NCI-H146 (cell line): ENCODE data around the gene LPP.

Experiments
- DNase-seq: peaks from one replicate; lab custom pipeline; 2025; lab: John Stamatoyannopoulos, UW

Gene LPP

GRCh38 chr3:188473591-188474288, 319.8 kb downstream of the LPP start:
- no peak for DNase-seq

DNA sequence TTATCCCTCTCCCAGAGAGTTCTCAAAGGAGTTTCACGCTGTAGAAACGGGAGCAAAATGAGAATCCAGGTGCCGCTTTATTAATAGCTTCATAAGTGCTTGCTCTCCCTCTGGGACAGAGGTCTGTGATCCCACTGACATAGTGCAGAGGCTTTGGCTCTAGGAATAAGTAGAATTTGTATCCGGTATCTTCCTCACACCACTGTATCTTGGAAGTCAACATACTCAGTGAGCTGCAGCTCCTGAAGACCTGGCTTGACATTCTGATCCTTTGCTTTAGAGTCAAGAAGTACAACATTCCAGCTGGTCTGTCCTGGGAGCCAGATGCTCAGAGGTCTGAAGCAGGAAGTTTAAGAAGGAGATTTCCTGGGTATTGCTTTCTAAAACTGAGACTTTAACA, 323.0 kb downstream of the LPP start:
- DNase-seq = no peak

DNA sequence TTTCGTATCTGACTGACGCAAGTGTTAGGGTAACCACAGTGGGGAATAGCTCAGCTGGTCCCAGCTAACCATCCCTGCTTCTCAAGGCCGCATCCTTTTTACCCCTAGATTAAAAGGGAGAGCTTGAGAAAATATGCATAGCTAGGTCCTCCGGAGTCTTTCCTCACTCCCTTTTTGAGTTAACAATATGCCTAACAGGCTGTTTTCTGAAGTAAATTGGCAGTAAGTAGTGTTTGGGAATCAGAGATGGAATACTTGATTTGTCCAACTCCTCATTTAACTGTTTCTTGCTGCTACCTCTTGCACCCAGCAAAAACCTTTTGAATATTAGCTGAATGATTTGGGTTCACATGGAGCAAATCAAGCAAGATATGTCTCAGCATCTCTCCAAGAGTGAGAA, 326.1 kb downstream of the LPP start:
- no peak for DNase-seq

DNA sequence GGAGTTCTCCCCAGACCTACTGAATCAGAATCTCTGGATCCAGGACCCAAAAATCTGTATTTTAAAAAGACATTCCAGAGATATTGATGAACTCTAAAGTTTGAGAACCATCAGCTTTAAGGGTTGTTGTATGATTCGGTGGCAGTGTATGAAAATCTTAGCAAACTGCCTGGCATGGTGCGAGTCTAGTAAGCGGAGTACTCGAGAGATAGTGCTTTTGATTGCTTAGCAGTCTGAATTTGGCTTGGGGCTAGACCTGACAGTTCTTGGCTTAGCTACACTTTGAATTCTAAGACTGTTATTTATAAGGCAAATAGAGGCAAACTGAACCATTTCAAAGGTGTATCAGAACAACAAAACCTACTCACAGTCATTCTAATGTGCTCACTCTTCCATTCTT, 329.0 kb downstream of the LPP start:
- DNase-seq = no peak

- DNase-seq = no peak
Observed at GRCh38 chr3:188486126-188486525, 332.2 kb downstream of the LPP start.

DNA sequence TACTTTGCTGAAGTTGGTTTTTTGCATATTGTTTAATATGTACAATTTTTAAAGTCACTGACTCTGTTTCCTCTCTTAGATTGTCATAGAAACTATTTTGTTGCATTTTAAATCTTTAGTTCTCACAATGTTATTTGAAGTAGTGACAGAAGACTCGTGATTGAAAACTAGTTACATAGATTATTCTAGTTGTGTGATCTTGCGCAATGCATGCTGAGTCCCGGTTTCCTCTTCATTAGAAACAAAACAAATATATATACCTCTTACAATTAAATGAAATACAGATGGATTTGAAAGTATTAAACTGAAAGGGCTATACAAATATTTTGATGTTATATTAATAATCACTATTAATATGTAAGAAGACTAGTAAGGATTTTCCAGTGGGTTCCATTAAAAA, 333.0 kb downstream of the LPP start:
- DNase-seq = no peak

DNA sequence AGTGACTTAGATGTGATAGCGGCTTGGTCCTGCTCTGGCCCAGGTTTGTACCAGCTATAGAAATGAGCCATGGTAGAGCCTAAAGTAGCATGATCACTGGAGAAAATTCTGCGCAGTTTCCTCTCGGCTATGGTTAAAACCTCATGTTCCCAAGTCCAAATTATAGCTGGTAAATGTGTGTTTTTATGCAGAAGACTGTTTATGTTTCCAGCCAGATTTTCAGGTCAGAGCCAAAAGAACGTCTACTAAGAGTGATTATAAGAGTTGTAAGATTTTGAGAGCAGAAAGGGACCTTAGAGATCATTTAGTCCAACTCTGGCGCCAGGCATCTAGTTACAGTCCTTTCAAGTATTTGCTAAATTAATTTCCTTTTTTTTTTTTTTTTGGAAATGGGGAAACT, 333.7 kb downstream of the LPP start:
- DNase-seq = no peak

- no peak for DNase-seq
Observed at GRCh38 chr3:188488801-188489200, 334.8 kb downstream of the LPP start.

DNA sequence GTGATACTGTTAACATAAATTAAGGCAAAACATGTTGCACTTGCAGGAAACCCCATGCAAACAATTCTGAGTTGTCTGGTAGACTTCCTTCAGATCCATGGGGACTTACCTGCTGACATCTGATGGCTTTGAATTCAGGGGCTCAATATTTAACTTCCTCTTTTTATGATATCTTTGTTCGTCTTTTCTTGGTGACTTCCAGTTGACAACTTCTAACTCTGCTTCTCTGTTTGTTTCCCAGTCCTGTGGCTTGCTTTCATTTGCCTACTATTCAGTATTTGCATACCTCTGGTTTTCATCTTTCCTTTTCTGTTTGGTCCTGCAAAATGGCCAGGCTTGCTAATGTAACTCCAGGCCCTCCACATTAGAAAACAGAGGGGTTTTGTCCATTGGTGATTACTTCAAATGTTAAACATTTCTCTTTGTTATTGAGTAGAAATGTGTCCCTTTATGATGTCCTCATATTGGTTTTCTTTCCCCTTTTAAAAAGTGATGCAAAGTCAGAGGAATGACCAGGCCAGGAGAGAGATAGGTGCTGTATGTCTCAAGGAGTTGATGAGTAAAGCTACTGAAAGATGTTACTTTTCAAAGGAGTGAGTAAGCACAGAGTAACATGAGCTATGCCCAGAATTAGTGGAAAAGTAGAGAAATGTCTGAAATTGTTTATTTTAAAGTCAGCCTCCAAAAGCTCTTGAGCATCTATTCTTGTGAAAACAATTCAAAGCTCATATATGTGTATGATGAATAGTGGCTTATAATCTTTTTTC, 335.9 kb downstream of the LPP start:
- no peak for DNase-seq

DNA sequence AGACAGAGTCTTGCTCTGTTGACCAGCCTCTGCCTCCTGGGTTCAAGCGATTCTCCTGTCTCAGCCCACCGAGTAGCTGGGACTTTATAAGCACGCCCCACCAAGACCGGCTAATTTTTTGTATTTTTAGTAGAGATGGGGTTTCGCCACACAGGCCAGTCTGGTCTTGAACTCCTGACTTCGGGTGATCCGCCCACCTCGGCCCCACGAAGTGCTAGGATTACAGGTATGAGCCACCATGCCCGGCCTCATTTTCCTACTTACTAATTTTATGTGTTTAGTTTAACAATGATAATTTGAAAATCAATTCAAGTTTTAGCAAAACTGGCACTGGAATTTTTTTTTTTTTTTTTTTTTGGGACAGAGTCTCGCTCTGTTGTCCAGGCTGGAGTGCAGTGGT, 336.5 kb downstream of the LPP start:
- DNase-seq = no peak

DNA sequence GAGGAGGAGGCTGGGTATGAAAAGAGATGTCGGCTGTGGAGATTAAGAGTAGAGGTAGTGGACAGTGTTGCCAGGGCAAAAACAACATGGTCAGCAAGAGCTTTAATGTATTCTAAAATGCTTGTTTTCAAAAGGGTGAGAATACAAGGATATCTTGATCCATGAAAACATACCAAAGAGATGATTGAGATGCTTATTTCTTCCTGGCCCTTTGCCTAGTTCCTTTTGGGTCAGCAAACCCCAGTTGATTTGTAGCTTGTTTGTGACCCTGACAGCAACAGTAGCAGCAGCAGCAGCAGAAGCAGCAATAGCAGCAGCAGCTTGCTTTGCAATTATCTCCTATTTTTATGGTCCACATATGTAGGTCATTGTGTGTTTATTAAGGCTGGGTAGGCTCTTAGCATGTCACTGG, 337.3 kb downstream of the LPP start:
- DNase-seq = no peak

DNA sequence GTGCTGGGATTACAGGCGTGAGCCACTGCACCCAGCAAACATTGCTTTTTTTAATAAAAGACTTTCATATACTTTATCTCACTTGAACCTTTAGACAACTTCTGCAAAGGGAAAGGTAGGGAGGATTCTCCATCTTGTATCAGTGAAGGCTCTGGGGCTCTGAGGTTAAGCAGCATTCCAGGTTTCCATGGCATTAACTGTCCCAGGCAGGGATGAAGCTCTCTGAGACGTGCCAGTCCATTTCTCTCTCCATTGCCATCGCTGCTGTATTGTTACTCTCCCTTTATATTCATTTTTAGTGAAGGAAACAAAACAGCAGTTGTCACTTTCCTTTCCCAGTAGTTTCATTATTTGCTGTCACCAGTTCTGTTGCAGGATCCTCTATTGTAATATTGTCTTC, 342.4 kb downstream of the LPP start:
- no peak for DNase-seq

DNA sequence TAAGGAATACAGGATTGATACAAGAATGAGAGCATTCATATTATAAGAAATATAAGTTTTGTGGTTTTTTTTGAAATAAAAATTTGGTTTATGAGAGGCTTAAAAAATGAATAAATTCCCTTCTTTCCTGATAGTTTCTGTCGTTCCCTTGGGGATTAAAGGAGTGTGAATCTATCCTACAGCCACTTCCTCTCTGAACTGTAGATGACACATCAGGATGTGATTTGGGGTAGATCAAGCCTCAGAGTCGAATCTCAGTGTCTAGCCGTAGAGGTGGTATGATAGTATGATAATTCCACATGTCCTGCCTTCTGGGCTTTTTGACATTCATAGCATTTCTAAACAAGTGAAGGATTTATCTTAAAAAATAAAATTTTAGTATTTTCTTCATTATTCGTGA, 343.1 kb downstream of the LPP start:
- no peak for DNase-seq

- no peak for DNase-seq
Observed at GRCh38 chr3:188503647-188504046, 349.7 kb downstream of the LPP start.

DNA sequence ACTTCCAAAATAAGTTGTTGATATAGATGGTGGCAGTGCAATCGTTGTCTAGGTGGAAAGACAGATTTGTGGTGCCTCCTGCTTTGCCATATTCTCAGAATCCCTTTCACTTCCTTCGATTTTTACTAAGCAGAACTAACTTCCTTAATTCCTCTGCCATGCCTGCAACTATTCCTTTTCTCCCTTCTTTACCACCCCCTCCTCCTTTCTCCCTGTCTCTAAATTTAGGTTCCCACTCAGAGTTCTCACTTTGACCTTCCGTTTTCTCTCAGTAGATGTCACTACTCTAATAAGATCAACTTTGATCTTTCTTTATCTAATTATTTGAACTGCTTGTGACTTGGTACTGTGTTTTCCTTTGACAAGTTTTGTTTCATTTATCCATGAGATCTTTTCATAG, 351.2 kb downstream of the LPP start:
- no peak for DNase-seq

- no peak for DNase-seq
Observed at GRCh38 chr3:188505911-188506310, 352.0 kb downstream of the LPP start.

DNA sequence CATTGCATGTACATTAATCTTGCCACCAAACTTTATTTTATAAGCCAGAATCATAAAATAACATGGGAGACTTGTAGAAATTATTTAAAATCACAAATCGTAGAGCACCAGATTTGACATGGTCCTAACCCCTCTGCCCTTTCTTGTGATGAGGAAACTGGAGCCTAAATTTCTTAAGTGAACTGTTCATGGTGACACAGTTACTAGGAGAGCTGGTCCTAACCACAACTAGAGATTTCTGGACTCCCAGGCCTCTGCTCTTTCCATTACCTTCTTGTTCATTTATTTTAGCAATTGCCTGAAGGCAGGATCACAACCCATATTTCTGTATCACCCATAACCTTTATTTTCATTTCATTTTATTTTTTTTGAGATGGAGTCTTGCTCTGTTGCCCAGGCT, 352.5 kb downstream of the LPP start:
- no peak for DNase-seq

DNA sequence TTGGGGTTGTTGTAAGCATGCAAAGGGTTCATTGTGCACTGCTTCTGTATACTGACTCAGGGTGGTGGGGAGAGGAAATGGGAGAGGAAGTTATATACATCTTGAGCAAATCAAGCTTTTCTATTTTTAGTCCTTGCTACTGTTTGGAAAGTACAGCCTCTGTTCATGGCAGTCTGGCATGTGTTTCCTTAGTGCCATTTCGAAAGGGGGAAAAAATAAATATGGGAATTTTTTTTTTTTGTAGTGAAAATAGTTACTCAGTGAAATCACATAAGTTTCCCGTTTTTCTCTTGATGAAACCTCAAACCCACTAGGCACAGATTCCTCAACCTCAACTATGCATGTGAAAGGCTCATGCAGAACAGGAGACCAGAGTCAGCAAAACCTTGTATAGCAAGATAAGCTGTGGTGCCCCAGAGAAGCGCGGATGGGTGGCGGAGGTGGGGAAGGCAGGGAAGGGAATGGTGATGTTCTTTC, 353.3 kb downstream of the LPP start:
- no peak for DNase-seq

- DNase-seq = no peak
Observed at GRCh38 chr3:188508454-188508853, 354.5 kb downstream of the LPP start.

DNA sequence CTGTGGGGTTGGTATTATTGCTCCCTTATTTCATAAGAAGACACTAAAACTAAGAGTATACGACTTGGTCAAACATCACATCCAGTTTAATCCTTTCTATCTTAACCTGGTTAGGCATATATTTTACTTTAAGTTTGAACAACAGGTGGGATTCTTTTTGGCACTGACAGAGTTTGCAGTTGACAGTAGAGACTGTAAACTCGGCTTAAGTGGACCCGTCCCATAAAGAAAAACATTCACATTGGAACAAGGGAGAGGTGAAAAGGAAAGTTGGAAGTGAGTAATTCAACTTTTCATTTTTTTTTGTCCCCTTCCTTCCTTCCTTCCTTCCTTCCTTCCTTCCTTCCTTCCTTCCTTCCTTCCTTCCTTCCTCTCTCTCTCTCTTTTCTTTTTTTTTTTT, 355.4 kb downstream of the LPP start:
- DNase-seq = no peak

- no peak for DNase-seq
Observed at GRCh38 chr3:188510366-188510765, 356.4 kb downstream of the LPP start.

GRCh38 chr3:188513662-188514328, 359.8 kb downstream of the LPP start:
- no peak for DNase-seq

DNA sequence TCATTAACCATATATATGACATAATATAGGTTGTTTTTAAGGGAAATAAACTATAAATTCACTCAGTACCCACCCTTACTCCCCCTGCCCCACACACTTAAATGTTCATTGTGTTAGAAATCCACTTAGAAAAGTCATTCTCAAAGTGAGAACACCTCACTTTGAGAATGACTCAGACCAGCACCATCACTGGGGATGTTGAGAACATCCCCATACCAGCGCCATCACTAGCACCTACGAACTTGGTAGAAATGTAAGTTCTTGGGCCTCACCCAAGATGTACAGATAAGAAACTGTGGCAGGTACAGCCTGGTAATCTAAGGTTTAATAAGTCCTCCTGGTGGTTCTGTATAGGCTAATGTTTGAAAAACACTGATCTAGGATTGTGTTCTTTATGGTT, 362.6 kb downstream of the LPP start:
- no peak for DNase-seq
